HepG2 (cell line): Measurements from ENCODE around the gene TBC1D16. TPM values are rescaled to one million over a fixed set of nuclear protein-coding genes. Genes with fewer than 3 reads are reported as not detected.

ENCODE experiments used
- CBX1 ChIP-seq: IDR thresholded peaks from one replicate; pipeline ENCODE4 v1.6.1; 2016; ENCODE audit warnings: antibody characterized with exemption, low read depth
- IKZF5 ChIP-seq: IDR thresholded peaks from 2 replicates; pipeline ENCODE4 v1.6.1; 2018; ENCODE audit warnings: missing genetic modification reagents, mild to moderate bottlenecking, missing compliant biosample characterization
- IRX3 ChIP-seq: sonication (generic); formaldehyde crosslinking; IDR thresholded peaks from 2 replicates; pipeline ENCODE4 v1.8.1; 2023; ENCODE audit warnings: mild to moderate bottlenecking, low read depth, missing genetic modification reagents, borderline replicate concordance
- KDM5B ChIP-seq: sonication (generic); formaldehyde crosslinking; IDR thresholded peaks from 2 replicates; pipeline ENCODE4 v1.4.0; 2020; ENCODE audit warnings: missing genetic modification reagents, mild to moderate bottlenecking, borderline replicate concordance
- NR0B2 ChIP-seq: sonication (generic); formaldehyde crosslinking; IDR thresholded peaks from 2 replicates; pipeline ENCODE4 v1.4.0; 2020; ENCODE audit warnings: mild to moderate bottlenecking, missing genetic modification reagents
- ONECUT2 ChIP-seq: sonication (generic); formaldehyde crosslinking; IDR thresholded peaks from 2 replicates; pipeline ENCODE4 v1.4.0; 2020; ENCODE audit warnings: missing genetic modification reagents
- RARA ChIP-seq: IDR thresholded peaks from 2 replicates; pipeline ENCODE4 v1.6.1; 2016; ENCODE audit warnings: missing genetic modification reagents, missing compliant biosample characterization
- TCF7L2 ChIP-seq: IDR thresholded peaks from 2 replicates; pipeline ENCODE4 v1.6.1; 2011; ENCODE audit warnings: mild to moderate bottlenecking, low read depth, low read length, moderate library complexity
- TP53 ChIP-seq: sonication (generic); formaldehyde crosslinking; conservative IDR thresholded peaks from 2 replicates; pipeline ENCODE4 v1.4.0; 2020; ENCODE audit warnings: missing genetic modification reagents
- TRAFD1 ChIP-seq: sonication (generic); formaldehyde crosslinking; IDR thresholded peaks from 2 replicates; pipeline ENCODE4 v1.5.1; 2020; ENCODE audit warnings: missing genetic modification reagents, mild to moderate bottlenecking, borderline replicate concordance
- ZBTB20 ChIP-seq: sonication (generic); formaldehyde crosslinking; IDR thresholded peaks from 2 replicates; pipeline ENCODE4 v1.8.1; 2023; ENCODE audit warnings: missing genetic modification reagents, low read depth, mild to moderate bottlenecking, borderline replicate concordance
- ZNF143 ChIP-seq: sonication (generic); formaldehyde crosslinking; IDR thresholded peaks from 2 replicates; pipeline ENCODE4 v1.4.0; 2020; ENCODE audit warnings: missing genetic modification reagents
- ZNF547 ChIP-seq: sonication (generic); formaldehyde crosslinking; IDR thresholded peaks from 2 replicates; pipeline ENCODE4 v1.5.1; 2020; ENCODE audit warnings: mild to moderate bottlenecking, missing genetic modification reagents
- ZSCAN9 ChIP-seq: IDR thresholded peaks from 2 replicates; pipeline ENCODE4 v1.6.1; 2016; ENCODE audit warnings: borderline replicate concordance
- polyA plus RNA-seq, 8 experiments: library from polyadenylated mRNA; depleted of rRNA in 3 of 8; stranded (reverse) in 7 of 8; unstranded in 1 of 8; fragments of >200 nt; fragmentation: Illumina TruSeq in 4 of 8; extraction: Trizol in 4 of 8; gene quantifications; 2 replicates each; pipeline versions ENCODE4 v1.2.1 to v1.2.3, GENCODE V29; 2011 to 2016; ENCODE audit warnings: low read depth in 4 of 8, missing spikeins in 1 of 8, mixed read lengths in 1 of 8; ENCODE audit not compliant: insufficient read depth in 1 of 8
- total RNA-seq, 5 experiments: library from RNA; depleted of rRNA; stranded (reverse); fragments of >200 nt; fragmentation: Illumina TruSeq; extraction: Trizol; gene quantifications; 2 replicates each; pipeline ENCODE4 v1.2.3, GENCODE V29; 2016; ENCODE audit warnings: low read depth in 1 of 5
- TF ChIP-seq, protein P1 (sequence below): sonication (generic); formaldehyde crosslinking; IDR thresholded peaks from 2 replicates; pipeline ENCODE4 v1.5.1; 2020; ENCODE audit warnings: mild to moderate bottlenecking, missing genetic modification reagents, borderline replicate concordance
- TF ChIP-seq, protein P2 (sequence below): sonication (generic); formaldehyde crosslinking; IDR thresholded peaks from 2 replicates; pipeline ENCODE4 v1.4.0; 2020; ENCODE audit warnings: missing genetic modification reagents
- TF ChIP-seq, protein P3 (sequence below): sonication (generic); formaldehyde crosslinking; IDR thresholded peaks from 2 replicates; pipeline ENCODE4 v1.5.0; 2020; ENCODE audit warnings: mild to moderate bottlenecking, missing genetic modification reagents, moderate library complexity
- TF ChIP-seq, protein P4 (sequence below): sonication (generic); formaldehyde crosslinking; IDR thresholded peaks from 2 replicates; pipeline ENCODE4 v1.4.0; 2020; ENCODE audit warnings: mild to moderate bottlenecking, missing genetic modification reagents

TBC1D16 gene
- total and polyA plus RNA-seq, 2 of the 13 experiments (the other 11 are each of a cell fraction or from before 2014, with no cell fraction given) = 14.9 to 24.9 TPM

DNA sequence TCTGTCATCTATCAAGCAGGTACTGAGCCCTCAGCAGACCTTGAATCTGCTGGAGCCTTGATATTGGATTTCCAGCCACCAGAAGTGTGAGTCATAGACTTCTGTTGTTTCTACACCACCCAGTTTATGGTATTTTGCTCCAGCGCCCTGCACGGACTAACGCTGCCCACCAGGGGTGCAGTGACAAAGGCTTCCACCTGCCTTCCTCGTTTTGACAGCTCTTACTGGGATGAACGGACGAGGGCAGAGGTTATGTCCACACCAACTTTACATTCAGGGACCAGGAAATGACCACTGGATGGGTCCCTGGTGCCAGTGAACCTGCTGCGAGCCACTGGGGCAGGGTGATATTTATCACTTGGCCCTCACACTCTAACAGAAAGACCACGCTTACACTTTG lies 129.8 kb downstream of the TBC1D16 start (continued):
- TF ChIP-seq IKZF5 (CRISPR knock-in tag) = peak; percentile 90
- TF ChIP-seq TCF7L2 = no peak
- TF ChIP-seq CBX1 = peak; percentile 73
- peak; percentile 85 for TF ChIP-seq RARA
- TF ChIP-seq ZNF547 (CRISPR knock-in tag) = no peak
- TF ChIP-seq ZNF143 (CRISPR knock-in tag) = no peak
- no peak for TF ChIP-seq NR0B2 (CRISPR knock-in tag)
- TF ChIP-seq ZBTB20 (CRISPR knock-in tag) = peak; percentile 49; the same call in 1 of the 2 replicates
- TF ChIP-seq IRX3 (CRISPR knock-in tag) = no peak
- TF ChIP-seq TRAFD1 (CRISPR knock-in tag) = no peak
- TF ChIP-seq ONECUT2 (CRISPR knock-in tag) = peak; percentile 60; the same call in 1 of the 2 replicates
- TF ChIP-seq TP53 (CRISPR knock-in tag) = 0 out of 2 replicates have a peak, but pooled peaks have one; percentile 73
- TF ChIP-seq, protein P1, sequence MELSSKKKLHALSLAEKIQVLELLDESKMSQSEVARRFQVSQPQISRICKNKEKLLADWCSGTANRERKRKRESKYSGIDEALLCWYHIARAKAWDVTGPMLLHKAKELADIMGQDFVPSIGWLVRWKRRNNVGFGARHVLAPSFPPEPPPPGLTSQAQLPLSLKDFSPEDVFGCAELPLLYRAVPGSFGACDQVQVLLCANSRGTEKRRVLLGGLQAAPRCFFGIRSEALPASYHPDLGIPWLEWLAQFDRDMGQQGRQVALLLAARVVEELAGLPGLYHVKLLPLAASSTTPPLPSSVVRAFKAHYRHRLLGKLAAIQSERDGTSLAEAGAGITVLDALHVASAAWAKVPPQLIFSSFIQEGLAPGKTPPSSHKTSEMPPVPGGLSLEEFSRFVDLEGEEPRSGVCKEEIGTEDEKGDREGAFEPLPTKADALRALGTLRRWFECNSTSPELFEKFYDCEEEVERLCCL (CRISPR knock-in tag) = no peak
- TF ChIP-seq, protein P2, sequence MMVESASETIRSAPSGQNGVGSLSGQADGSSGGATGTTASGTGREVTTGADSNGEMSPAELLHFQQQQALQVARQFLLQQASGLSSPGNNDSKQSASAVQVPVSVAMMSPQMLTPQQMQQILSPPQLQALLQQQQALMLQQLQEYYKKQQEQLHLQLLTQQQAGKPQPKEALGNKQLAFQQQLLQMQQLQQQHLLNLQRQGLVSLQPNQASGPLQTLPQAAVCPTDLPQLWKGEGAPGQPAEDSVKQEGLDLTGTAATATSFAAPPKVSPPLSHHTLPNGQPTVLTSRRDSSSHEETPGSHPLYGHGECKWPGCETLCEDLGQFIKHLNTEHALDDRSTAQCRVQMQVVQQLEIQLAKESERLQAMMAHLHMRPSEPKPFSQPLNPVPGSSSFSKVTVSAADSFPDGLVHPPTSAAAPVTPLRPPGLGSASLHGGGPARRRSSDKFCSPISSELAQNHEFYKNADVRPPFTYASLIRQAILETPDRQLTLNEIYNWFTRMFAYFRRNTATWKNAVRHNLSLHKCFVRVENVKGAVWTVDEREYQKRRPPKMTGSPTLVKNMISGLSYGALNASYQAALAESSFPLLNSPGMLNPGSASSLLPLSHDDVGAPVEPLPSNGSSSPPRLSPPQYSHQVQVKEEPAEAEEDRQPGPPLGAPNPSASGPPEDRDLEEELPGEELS (CRISPR knock-in tag) = peak; percentile 76
- TF ChIP-seq, protein P3, sequence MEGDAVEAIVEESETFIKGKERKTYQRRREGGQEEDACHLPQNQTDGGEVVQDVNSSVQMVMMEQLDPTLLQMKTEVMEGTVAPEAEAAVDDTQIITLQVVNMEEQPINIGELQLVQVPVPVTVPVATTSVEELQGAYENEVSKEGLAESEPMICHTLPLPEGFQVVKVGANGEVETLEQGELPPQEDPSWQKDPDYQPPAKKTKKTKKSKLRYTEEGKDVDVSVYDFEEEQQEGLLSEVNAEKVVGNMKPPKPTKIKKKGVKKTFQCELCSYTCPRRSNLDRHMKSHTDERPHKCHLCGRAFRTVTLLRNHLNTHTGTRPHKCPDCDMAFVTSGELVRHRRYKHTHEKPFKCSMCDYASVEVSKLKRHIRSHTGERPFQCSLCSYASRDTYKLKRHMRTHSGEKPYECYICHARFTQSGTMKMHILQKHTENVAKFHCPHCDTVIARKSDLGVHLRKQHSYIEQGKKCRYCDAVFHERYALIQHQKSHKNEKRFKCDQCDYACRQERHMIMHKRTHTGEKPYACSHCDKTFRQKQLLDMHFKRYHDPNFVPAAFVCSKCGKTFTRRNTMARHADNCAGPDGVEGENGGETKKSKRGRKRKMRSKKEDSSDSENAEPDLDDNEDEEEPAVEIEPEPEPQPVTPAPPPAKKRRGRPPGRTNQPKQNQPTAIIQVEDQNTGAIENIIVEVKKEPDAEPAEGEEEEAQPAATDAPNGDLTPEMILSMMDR (CRISPR knock-in tag) = peak; percentile 90
- TF ChIP-seq, protein P4, sequence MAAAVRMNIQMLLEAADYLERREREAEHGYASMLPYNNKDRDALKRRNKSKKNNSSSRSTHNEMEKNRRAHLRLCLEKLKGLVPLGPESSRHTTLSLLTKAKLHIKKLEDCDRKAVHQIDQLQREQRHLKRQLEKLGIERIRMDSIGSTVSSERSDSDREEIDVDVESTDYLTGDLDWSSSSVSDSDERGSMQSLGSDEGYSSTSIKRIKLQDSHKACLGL (CRISPR knock-in tag) = no peak
- TF ChIP-seq ZSCAN9 (CRISPR knock-in tag) = peak; percentile 89
- TF ChIP-seq KDM5B = peak; percentile 35; the same call in 1 of the 2 replicates
